GM12878 (cell line): ENCODE results near the gene SARDH.

Experiments used
- CHD1 ChIP-seq: IDR thresholded peaks from 2 replicates; pipeline ENCODE4 v1.6.1; 2012; ENCODE audit warnings: low read depth, low read length, improper control_type of control experiment
- CHD2 ChIP-seq: IDR thresholded peaks from 2 replicates; pipeline ENCODE4 v1.6.1; 2011; ENCODE audit warnings: low read depth, low read length, improper control_type of control experiment, borderline replicate concordance
- EP300 ChIP-seq, 2 experiments: fragments of 150-350 bp in 1 of 2; IDR thresholded peaks; 2 replicates each; pipeline ENCODE4 v1.6.1; 2011 to 2012; ENCODE audit warnings: low read depth in 2 of 2, low read length in 2 of 2, borderline replicate concordance in 1 of 2, improper control_type of control experiment in 1 of 2, inconsistent platforms in 1 of 2; ENCODE audit not compliant: control insufficient read depth in 1 of 2
- JUNB ChIP-seq: IDR thresholded peaks from 2 replicates; pipeline ENCODE4 v1.6.1; 2016; ENCODE audit warnings: antibody characterized with exemption, mild to moderate bottlenecking
- POLR2A ChIP-seq: IDR thresholded peaks from 2 replicates; pipeline ENCODE4 v1.6.1; 2011; ENCODE audit warnings: low read depth, mild to moderate bottlenecking, low read length
- POLR2AphosphoS5 ChIP-seq: IDR thresholded peaks from 2 replicates; pipeline ENCODE4 v1.6.1; 2011; ENCODE audit warnings: mild to moderate bottlenecking, low read length, inconsistent platforms
- RAD51 ChIP-seq: fragments of 450-650 bp; IDR thresholded peaks from 2 replicates; pipeline ENCODE4 v1.6.1; 2016; ENCODE audit warnings: moderate library complexity, mild to moderate bottlenecking, inconsistent platforms
- RELA ChIP-seq: fragments of 450-650 bp; IDR thresholded peaks from 2 replicates; pipeline ENCODE4 v1.8.0; 2014; ENCODE audit warnings: borderline replicate concordance; ENCODE audit not compliant: partially characterized antibody
- TF ChIP-seq, protein P1 (sequence below): IDR thresholded peaks from 2 replicates; pipeline ENCODE4 v1.6.1; 2012; ENCODE audit warnings: mild to moderate bottlenecking, low read depth, low read length
- TF ChIP-seq, protein P2 (sequence below), 3 experiments: IDR thresholded peaks in 2 of 3; conservative IDR thresholded peaks in 1 of 3; 2 replicates each; pipeline ENCODE4 v1.5.1; 2011; ENCODE audit warnings: low read depth in 3 of 3, low read length in 3 of 3, mild to moderate bottlenecking in 3 of 3, control low read depth in 2 of 3, moderate library complexity in 2 of 3, inconsistent platforms in 1 of 3, mixed read lengths in 1 of 3; ENCODE audit not compliant: control insufficient read depth in 2 of 3, insufficient read depth in 1 of 3; ENCODE audit errors: extremely low read depth in 1 of 3
- TF ChIP-seq, protein P3 (sequence below): IDR thresholded peaks from 2 replicates; pipeline ENCODE4 v1.6.1; 2012; ENCODE audit warnings: improper control_type of control experiment, low read depth, low read length; ENCODE audit not compliant: insufficient replicate concordance
- TF ChIP-seq, protein P4 (sequence below): IDR thresholded peaks from 2 replicates; pipeline ENCODE4 v1.6.1; 2012; ENCODE audit warnings: low read depth, low read length, improper control_type of control experiment

DNA sequence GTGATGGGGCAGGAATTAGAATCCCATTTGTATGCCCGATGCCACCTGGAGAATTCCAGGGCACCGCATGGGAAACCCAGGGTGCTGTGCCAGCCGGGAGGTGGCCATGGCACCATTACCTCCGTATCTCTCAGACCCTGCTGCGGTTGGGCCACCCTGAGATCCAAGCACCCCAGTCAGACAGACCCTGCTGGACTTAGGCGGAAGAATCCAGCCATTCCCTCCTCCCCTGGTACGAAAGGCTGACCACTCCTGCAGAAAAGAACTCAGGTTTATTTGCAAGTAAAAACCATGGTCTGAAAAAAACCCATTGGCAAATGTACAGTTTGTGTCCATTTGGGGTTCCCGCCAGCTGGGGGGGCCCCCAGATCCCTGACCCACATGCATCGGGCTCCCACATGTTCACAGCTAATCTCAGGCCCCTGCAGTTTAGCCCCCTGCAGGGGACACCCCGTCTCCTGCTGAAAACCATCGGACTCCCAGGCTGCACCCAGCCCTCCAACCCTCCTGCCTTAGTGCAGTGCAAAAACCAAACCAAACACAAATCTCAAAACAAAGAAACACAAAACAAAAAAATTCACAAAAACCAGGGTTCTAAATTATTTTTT is 23.6 kb upstream of the SARDH start:
- no peak for TF ChIP-seq JUNB
- no peak for TF ChIP-seq RAD51
- TF ChIP-seq, protein P1, sequence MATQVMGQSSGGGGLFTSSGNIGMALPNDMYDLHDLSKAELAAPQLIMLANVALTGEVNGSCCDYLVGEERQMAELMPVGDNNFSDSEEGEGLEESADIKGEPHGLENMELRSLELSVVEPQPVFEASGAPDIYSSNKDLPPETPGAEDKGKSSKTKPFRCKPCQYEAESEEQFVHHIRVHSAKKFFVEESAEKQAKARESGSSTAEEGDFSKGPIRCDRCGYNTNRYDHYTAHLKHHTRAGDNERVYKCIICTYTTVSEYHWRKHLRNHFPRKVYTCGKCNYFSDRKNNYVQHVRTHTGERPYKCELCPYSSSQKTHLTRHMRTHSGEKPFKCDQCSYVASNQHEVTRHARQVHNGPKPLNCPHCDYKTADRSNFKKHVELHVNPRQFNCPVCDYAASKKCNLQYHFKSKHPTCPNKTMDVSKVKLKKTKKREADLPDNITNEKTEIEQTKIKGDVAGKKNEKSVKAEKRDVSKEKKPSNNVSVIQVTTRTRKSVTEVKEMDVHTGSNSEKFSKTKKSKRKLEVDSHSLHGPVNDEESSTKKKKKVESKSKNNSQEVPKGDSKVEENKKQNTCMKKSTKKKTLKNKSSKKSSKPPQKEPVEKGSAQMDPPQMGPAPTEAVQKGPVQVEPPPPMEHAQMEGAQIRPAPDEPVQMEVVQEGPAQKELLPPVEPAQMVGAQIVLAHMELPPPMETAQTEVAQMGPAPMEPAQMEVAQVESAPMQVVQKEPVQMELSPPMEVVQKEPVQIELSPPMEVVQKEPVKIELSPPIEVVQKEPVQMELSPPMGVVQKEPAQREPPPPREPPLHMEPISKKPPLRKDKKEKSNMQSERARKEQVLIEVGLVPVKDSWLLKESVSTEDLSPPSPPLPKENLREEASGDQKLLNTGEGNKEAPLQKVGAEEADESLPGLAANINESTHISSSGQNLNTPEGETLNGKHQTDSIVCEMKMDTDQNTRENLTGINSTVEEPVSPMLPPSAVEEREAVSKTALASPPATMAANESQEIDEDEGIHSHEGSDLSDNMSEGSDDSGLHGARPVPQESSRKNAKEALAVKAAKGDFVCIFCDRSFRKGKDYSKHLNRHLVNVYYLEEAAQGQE: no peak
- TF ChIP-seq POLR2AphosphoS5: no peak
- TF ChIP-seq, protein P2, sequence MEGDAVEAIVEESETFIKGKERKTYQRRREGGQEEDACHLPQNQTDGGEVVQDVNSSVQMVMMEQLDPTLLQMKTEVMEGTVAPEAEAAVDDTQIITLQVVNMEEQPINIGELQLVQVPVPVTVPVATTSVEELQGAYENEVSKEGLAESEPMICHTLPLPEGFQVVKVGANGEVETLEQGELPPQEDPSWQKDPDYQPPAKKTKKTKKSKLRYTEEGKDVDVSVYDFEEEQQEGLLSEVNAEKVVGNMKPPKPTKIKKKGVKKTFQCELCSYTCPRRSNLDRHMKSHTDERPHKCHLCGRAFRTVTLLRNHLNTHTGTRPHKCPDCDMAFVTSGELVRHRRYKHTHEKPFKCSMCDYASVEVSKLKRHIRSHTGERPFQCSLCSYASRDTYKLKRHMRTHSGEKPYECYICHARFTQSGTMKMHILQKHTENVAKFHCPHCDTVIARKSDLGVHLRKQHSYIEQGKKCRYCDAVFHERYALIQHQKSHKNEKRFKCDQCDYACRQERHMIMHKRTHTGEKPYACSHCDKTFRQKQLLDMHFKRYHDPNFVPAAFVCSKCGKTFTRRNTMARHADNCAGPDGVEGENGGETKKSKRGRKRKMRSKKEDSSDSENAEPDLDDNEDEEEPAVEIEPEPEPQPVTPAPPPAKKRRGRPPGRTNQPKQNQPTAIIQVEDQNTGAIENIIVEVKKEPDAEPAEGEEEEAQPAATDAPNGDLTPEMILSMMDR (IDR thresholded peaks at IDR 0.05 in 2 of 3, conservative IDR thresholded peaks at IDR 0.05 in 1 of 3; ENCODE audit: control insufficient read depth in 2 of 3, extremely low read depth in 1 of 3, insufficient read depth in 1 of 3, low read depth in 3 of 3, low read length in 3 of 3): no peak
- no peak for TF ChIP-seq CHD2
- no peak for TF ChIP-seq POLR2A
- no peak for TF ChIP-seq EP300 (IDR thresholded peaks at IDR 0.05; ENCODE audit: borderline replicate concordance in 1 of 2, control insufficient read depth in 1 of 2, low read depth in 2 of 2, low read length in 2 of 2)
- no peak for TF ChIP-seq RELA
- TF ChIP-seq, protein P3, sequence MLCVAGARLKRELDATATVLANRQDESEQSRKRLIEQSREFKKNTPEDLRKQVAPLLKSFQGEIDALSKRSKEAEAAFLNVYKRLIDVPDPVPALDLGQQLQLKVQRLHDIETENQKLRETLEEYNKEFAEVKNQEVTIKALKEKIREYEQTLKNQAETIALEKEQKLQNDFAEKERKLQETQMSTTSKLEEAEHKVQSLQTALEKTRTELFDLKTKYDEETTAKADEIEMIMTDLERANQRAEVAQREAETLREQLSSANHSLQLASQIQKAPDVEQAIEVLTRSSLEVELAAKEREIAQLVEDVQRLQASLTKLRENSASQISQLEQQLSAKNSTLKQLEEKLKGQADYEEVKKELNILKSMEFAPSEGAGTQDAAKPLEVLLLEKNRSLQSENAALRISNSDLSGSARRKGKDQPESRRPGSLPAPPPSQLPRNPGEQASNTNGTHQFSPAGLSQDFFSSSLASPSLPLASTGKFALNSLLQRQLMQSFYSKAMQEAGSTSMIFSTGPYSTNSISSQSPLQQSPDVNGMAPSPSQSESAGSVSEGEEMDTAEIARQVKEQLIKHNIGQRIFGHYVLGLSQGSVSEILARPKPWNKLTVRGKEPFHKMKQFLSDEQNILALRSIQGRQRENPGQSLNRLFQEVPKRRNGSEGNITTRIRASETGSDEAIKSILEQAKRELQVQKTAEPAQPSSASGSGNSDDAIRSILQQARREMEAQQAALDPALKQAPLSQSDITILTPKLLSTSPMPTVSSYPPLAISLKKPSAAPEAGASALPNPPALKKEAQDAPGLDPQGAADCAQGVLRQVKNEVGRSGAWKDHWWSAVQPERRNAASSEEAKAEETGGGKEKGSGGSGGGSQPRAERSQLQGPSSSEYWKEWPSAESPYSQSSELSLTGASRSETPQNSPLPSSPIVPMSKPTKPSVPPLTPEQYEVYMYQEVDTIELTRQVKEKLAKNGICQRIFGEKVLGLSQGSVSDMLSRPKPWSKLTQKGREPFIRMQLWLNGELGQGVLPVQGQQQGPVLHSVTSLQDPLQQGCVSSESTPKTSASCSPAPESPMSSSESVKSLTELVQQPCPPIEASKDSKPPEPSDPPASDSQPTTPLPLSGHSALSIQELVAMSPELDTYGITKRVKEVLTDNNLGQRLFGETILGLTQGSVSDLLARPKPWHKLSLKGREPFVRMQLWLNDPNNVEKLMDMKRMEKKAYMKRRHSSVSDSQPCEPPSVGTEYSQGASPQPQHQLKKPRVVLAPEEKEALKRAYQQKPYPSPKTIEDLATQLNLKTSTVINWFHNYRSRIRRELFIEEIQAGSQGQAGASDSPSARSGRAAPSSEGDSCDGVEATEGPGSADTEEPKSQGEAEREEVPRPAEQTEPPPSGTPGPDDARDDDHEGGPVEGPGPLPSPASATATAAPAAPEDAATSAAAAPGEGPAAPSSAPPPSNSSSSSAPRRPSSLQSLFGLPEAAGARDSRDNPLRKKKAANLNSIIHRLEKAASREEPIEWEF: no peak
- TF ChIP-seq CHD1: no peak
- TF ChIP-seq, protein P4, sequence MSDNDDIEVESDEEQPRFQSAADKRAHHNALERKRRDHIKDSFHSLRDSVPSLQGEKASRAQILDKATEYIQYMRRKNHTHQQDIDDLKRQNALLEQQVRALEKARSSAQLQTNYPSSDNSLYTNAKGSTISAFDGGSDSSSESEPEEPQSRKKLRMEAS: no peak
